Activated T-helper 2 cell treated with anti-CD3 and anti-CD28 coated beads, Interferon-gamma antibody, Interleukin-2, Interleukin-4, amounts not matched to agents 10 μg/mL and 5 μg/mL and 100 μg/mL, durations not matched to agents 14 hours and 24 hours and 36 hours (primary cell): ENCODE measurements around the gene ASTL. TPM values are rescaled to one million over a fixed set of nuclear protein-coding genes. Genes with fewer than 3 reads are reported as not detected.

Source experiments
- DNase-seq: peaks from one replicate; pipeline ENCODE4 v3.0.0; 2021; ENCODE audit warnings: low spot score
- H3K27ac Mint-ChIP-seq: one replicate; pipeline ENCODE4 v1.8.0; 2021; ENCODE audit warnings: mixed read lengths
- H3K27me3 Mint-ChIP-seq: one replicate; pipeline ENCODE4 v1.8.0; 2021; ENCODE audit warnings: low read depth, mixed read lengths
- H3K36me3 Mint-ChIP-seq: one replicate; pipeline ENCODE4 v1.8.0; 2021; ENCODE audit warnings: low read depth, mixed read lengths
- H3K4me1 Mint-ChIP-seq: one replicate; pipeline ENCODE4 v1.8.0; 2021; ENCODE audit warnings: low read depth, mixed read lengths
- H3K4me3 Mint-ChIP-seq: one replicate; pipeline ENCODE4 v1.8.0; 2021; ENCODE audit warnings: low read depth, mild to moderate bottlenecking, moderate library complexity, mixed read lengths
- H3K9me3 Mint-ChIP-seq: one replicate; pipeline ENCODE4 v1.8.0; 2021; ENCODE audit warnings: mixed read lengths
- intact Hi-C: fragments of 100-400 bp; cut with micrococcal nuclease; formaldehyde crosslinking; loops from one replicate; pipeline ENCODE4 v1.15.1; 2023
- total RNA-seq: library from RNA; stranded (reverse); gene quantifications from 2 replicates; pipeline ENCODE4 v1.2.3, GENCODE V29; 2022

The ASTL gene
- total RNA-seq, 1 donor from 2014 or later, result 1.3 TPM

DNA sequence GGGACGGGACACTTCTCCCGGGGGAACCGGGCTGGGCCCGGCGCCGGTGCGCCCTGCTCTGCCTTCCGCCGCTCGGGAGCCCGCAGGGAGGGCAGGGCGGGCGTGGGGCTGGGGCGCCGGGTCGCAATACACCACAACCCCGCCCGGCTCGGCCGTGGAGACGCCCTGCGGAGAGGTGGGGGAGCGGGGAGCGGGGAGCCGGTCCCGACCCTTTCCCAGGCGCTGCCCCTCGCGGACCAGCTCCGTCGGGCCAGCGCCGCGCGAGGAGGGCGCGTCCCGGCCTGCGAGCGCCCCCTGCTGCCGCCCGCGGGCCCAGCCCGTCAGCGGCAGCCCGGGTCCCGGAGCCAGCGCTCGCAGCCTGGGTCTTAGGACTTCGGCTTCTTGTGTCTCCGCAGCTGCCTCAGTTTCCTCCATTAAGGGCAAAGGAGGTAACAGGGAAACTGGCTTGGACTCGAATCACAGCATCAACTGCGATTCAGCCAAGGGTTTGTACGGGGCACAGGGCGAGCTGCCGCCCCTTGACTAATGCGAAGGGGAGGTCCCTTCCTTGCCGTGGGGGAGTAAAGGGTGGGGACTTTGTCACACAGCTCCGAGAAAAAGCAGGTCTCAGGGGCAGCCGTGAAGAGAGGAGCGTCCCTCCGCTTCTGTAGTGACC is 21.3 kb downstream of the ASTL start:
- peak; percentile 56 for DNase-seq
- no peaks in the 10 kb centered on the region for H3K9me3 Mint-ChIP-seq
- peaks cover 14% of the 10 kb centered on the region for H3K4me1 Mint-ChIP-seq
- no peaks in the 10 kb centered on the region for H3K36me3 Mint-ChIP-seq
- intact Hi-C loops, result loop anchor here (2.0 to 5.0 kb wide), 2 partner anchors 110 to 124 kb away; no protein-coding TSS in a partner anchor
- H3K27me3 Mint-ChIP-seq, result peaks cover 42% of the 10 kb centered on the region
- H3K4me3 Mint-ChIP-seq, result peak overlapping the region; percentile 59
- H3K27ac Mint-ChIP-seq, result no peak overlapping the region

DNA sequence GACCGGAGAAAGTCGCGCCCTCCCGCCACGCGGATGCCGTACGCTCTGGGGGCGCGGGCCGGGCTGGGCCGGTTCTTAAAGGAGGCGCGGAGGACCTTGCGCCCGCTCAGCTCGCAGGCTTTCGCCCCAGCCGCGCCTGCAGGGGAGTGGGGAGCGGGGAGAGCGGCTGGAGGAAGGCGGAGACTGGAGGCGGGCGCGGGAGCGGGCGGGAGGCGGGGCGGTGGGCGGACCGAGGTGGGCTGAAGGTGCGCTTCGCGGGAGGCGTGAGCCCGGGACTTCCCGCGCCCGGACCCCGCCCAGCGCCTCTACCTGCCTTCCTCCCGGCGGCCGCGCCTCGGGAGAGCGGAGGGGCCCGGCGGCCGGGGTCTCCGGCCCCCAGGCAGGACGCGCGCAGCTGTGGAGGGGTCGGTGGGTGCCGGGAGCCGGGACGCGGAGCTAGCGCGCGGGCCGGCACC is 21.9 kb downstream of the ASTL start, which contains the start of gene ADRA2B:
TSS of gene ADRA2B (minus strand) at position 148 of the 455 bp plus-strand sequence. CDS start 422 bp downstream, outside the sequence.
- intact Hi-C loops, result loop anchor here (2.0 to 5.0 kb wide), 2 partner anchors 109 to 124 kb away; no protein-coding TSS in a partner anchor
- peaks cover 14% of the 10 kb centered on the region for H3K4me1 Mint-ChIP-seq
- no peak within 1 kb of the TSS for H3K27ac Mint-ChIP-seq
- no peaks in the 10 kb centered on the region for H3K36me3 Mint-ChIP-seq
- H3K27me3 Mint-ChIP-seq, result peaks cover 39% of the 10 kb centered on the region
- peak; percentile 57 for DNase-seq
- peak within 1 kb of the TSS; percentile 72 for H3K4me3 Mint-ChIP-seq
- no peaks in the 10 kb centered on the region for H3K9me3 Mint-ChIP-seq

DNA sequence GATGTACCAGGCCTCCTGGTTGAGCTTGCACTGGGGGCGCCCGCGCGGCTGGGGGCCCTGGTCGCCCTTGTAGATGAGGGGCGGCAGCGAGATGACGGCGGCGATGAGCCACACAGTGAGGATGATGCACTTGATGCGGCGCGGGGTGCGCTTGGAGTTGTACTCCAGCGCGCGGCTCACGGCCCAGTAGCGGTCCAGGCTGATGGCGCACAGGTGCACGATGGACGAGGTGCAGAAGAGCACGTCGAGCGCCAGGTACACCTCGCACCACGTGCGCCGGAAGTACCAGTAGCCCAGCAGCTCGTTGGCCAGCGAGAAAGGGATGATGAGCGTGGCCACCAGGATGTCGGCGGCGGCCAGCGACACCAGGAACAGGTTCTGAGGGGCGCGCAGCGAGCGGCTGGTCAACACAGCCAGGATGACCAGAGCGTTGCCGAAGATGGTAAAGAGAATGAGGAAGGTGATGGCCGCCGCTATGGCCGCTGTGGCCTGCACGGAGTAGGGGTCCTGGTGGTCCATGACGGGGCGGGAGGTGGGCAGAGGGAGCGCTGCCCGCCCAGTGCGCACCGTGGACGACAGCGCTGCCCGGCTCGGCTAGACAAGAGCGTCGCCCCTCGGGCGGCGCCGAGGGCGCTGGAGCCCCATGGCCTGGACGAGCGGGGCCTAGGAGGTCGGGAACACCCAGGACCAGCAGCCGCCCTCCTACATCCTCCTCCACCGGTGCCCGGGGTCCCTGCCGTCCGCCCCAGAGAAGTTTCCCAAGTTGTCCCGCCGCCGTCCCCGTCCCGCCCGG is 22.5 kb downstream of the ASTL start:
- intact Hi-C loops, result loop anchor here (2.0 to 5.0 kb wide), 2 partner anchors 109 to 123 kb away; no protein-coding TSS in a partner anchor
- H3K27ac Mint-ChIP-seq, result no peak overlapping the region
- no peaks in the 10 kb centered on the region for H3K9me3 Mint-ChIP-seq
- no peak for DNase-seq
- peak overlapping the region; percentile 72 for H3K4me3 Mint-ChIP-seq
- no peaks in the 10 kb centered on the region for H3K36me3 Mint-ChIP-seq
- H3K4me1 Mint-ChIP-seq, result peaks cover 14% of the 10 kb centered on the region
- peaks cover 33% of the 10 kb centered on the region for H3K27me3 Mint-ChIP-seq

DNA sequence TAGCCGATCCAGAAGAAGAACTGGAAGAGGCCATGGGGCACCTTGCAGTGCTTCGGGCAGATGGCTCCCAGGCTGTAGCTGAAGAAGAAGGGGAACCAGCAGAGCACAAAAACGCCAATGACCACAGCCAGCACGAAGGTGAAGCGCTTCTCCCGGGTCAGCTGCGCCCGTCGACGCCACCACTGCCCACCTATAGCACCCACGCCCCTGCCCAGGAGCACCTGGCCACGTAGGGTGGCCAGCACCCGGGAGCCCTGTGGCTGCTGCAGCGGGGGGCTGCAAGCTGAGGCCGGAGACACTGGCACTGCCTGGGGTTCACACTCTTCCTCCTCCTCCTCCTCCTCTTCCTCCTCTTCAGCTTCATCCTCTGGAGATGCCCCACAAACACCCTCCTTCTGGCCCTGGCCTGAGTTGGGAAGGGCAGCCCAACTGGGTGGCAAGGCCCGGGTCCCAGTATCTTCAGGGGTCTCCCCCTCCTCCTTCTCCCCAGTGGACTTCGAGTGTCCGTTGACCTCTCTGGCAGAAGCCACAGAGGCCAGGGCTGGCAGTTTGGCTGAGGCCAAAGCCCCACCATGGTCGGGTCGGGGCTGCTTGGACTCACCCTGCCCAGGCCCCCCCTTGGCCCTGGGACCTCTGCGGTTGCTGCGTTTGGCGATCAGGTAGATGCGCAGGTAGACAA is 23.3 kb downstream of the ASTL start:
- no peak for DNase-seq
- Mint-ChIP-seq H3K27me3 (peaks cover 25% of the 10 kb centered on the region), H3K4me3 (peak overlapping the region; percentile 72), H3K4me1 (peaks cover 9% of the 10 kb centered on the region), H3K9me3 (no peaks in the 10 kb centered on the region), H3K27ac (no peak overlapping the region), H3K36me3 (no peaks in the 10 kb centered on the region)
- intact Hi-C loops, result loop anchor here (5.0 kb wide), 1 partner anchor 108 kb away; no protein-coding TSS in a partner anchor

DNA sequence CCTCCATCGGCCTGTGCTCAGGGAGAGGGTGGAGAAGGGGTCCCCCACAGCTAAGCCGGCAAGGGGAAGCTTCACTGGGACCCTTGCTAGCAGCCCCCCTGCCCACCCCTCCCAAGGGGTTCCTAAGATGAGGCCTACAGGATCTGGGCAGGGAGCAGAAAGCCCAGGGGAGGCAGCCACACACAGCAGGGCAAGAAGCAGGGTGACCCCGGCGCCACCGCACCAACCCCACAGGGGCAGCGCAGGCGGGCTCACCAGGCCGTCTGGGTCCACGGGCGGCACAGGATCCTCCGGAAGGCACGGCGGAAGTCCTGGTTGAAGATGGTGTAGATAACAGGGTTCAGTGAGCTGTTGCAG is 23.8 kb downstream of the ASTL start:
- H3K4me3 Mint-ChIP-seq, result peak overlapping the region; percentile 17
- DNase-seq, result no peak
- H3K9me3 Mint-ChIP-seq, result no peaks in the 10 kb centered on the region
- intact Hi-C loops, result no loop called here
- no peaks in the 10 kb centered on the region for H3K36me3 Mint-ChIP-seq
- no peak overlapping the region for H3K27ac Mint-ChIP-seq
- H3K27me3 Mint-ChIP-seq, result peaks cover 23% of the 10 kb centered on the region
- peaks cover 6% of the 10 kb centered on the region for H3K4me1 Mint-ChIP-seq

DNA sequence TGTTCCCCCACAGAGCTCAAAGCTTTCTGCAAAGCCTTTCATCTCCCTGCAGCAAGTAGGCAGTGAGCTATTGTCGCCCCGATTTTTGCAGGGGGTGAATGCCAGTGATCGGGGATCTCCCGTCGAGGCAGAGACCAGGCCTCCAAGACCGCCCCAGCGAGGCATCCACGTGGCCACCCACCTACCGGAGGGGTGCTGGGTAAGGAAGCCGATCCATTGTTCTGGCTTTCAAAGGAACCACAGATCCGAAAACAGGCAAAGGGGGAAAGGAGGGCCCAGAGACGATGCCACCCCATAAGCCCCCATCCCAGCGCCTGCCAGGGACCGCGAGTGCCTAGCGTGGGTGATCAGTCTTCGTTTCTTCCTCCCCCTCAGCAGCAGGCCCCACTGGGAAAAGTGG is 24.4 kb downstream of the ASTL start:
- no peak overlapping the region for H3K27ac Mint-ChIP-seq
- no peak overlapping the region for H3K4me3 Mint-ChIP-seq
- H3K36me3 Mint-ChIP-seq, result no peaks in the 10 kb centered on the region
- no peak for DNase-seq
- peaks cover 6% of the 10 kb centered on the region for H3K4me1 Mint-ChIP-seq
- H3K27me3 Mint-ChIP-seq, result peaks cover 21% of the 10 kb centered on the region
- no peaks in the 10 kb centered on the region for H3K9me3 Mint-ChIP-seq
- intact Hi-C loops, result no loop called here

DNA sequence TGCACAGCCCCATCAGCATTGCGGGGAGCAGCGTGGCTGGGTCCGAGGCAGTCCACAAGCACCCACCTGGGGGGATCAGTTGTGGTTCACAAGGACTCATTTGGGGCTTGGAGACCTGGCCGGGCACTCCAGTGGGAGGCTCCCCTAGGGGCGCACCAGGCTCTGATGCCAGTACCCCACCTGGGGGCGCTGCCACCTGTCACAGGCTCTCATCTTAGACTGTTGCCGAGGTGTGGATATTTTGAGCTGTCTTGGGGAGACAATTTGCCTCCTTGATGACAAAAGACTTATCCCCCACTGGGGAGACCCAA is 25.0 kb downstream of the ASTL start:
- Mint-ChIP-seq H3K4me1 (peaks cover 6% of the 10 kb centered on the region), H3K27ac (no peak overlapping the region), H3K9me3 (no peaks in the 10 kb centered on the region), H3K36me3 (no peaks in the 10 kb centered on the region), H3K27me3 (peaks cover 19% of the 10 kb centered on the region), H3K4me3 (no peak overlapping the region)
- intact Hi-C loops, result no loop called here
- DNase-seq, result no peak

DNA sequence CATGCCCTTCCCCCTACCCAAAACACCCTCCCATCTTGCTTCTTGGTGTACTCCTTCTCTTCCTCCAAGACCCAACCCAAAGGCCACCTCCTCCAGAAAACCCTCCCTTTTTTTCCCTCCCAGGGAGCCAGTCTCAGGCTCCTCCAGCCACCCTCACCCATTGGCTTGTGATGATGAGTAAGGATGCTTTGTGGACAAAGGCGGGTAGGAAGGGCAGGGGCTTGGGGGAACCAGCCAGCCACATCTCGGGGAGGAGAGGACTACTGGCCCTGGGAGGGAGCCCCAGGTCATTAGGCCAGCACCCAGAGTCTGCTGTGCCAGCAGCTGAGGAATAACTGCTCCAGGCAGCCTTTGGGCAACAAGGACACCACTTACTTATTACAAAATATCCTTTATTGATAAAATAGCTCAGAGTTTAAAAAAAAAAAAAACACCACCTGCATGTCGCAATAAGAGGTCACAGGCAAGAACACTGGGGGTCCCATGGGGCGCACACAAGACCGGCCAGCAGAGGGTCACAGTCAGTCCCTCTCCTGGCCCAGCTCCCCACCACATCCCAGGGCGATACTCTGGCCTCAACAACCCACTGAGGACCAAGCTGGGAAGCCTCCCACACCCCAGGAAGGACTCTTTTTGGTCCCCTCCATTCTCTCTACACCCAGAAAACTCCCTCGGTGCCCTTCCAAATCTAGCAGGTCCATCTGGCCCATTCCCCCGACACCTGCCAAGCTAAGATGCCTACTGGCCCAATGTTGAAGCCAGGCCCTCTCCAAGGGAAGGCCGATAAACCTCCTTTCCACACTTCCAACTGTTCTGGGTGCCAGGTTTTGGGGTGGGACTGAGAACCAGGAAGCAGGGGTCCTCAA is 25.6 kb downstream of the ASTL start:
- peaks cover 19% of the 10 kb centered on the region for H3K27me3 Mint-ChIP-seq

DNA sequence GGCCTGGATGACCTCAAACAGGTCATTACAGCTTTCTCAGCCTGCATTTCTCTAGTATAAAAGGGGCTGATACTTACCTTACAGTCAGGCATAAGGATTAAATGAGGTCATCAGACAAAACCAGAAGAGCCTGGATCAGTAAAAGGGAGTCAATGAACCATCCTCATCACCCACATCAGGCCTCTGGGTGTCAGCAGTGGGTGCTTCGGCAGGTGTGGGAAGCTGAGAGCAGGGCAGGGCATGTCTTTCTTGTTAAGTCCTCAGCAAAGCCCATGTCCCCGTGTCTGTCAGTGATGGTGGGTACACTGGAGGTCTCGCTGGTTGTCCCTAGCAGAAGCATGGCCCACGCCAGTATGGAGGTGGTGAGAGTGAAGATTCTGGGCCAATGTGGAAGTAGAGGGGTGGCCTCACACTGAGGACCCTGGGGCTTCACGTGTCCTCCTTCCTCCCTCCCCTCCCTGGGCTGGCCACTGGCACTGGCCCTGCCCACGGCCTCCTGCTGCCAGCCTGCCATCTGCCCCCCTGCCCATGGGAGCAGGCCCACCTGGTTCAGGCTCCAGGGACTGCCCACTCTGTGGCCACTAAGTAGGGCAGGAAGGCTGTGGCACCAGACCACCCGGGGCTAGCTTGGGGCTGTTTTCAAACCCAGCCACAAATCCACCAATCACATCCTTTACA is 26.3 kb downstream of the ASTL start:
- Mint-ChIP-seq H3K9me3 (no peaks in the 10 kb centered on the region), H3K4me3 (no peak overlapping the region), H3K27ac (no peak overlapping the region), H3K27me3 (peaks cover 18% of the 10 kb centered on the region), H3K36me3 (no peaks in the 10 kb centered on the region), H3K4me1 (peaks cover 4% of the 10 kb centered on the region)
- DNase-seq, result no peak
- intact Hi-C loops, result no loop called here

More for the DNA sequence above, 25.6 kb downstream of the ASTL start:
- no peaks in the 10 kb centered on the region for H3K9me3 Mint-ChIP-seq
- no peak overlapping the region for H3K4me3 Mint-ChIP-seq
- intact Hi-C loops, result no loop called here
- peaks cover 6% of the 10 kb centered on the region for H3K4me1 Mint-ChIP-seq
- no peaks in the 10 kb centered on the region for H3K36me3 Mint-ChIP-seq
- H3K27ac Mint-ChIP-seq, result no peak overlapping the region
- no peak for DNase-seq

DNA sequence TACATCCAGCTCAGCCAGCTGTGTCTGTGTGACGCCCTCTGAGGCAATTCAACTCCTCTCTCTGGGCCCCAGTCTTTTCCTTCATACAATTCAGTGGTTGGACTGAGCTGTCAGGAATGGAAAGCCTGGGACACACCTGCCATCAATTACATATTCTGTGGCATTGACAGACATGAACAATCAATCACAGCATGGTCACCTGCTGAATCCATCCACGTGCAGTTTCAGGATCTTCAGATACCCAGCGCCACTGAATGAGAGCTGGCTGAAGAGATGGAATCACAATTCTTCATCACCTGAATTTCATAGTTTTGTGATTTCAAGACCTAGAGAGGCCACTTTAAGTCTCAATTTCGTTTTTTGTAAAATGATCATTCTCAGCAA is 27.1 kb downstream of the ASTL start:
- intact Hi-C loops, result no loop called here
- Mint-ChIP-seq H3K9me3 (no peaks in the 10 kb centered on the region), H3K4me3 (no peak overlapping the region), H3K27me3 (peaks cover 18% of the 10 kb centered on the region), H3K36me3 (no peaks in the 10 kb centered on the region), H3K4me1 (peaks cover 4% of the 10 kb centered on the region), H3K27ac (no peak overlapping the region)
- no peak for DNase-seq

DNA sequence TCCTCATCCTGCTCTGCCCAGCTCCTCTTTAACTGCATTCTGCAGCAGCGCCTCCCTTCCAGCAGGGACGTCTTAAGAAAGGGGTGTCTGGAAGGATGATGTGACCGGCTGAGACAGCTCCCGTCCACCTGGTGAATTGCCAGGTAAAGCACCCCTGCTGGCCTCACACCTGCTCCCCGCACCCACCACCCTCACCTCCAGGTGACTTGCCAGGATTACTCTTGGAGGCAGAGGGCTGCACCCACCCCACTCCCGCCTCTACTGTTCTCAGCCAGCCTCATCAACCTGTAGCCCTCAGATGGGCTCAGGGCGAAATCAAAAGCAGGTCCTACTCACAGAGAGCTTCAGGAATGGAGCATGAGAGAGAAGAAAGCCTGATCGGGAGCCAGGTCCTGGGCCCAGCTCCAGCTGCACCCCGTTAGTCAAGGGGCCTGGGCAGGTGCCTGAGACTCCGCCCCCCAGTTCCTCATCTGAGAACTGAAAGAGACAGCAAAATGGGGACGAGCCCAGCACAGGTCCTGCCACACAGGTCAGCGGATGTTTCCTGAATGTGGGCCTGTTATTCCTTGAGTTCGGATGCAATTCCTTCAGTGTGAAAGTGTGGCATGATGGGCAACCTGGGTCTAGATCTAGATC is 27.6 kb downstream of the ASTL start:
- no peak overlapping the region for H3K4me3 Mint-ChIP-seq
- peaks cover 16% of the 10 kb centered on the region for H3K27me3 Mint-ChIP-seq
- H3K27ac Mint-ChIP-seq, result no peak overlapping the region
- DNase-seq, result no peak
- H3K36me3 Mint-ChIP-seq, result no peaks in the 10 kb centered on the region
- intact Hi-C loops, result no loop called here
- peaks cover 1% of the 10 kb centered on the region for H3K9me3 Mint-ChIP-seq
- H3K4me1 Mint-ChIP-seq, result peaks cover 2% of the 10 kb centered on the region
